GM18517 (cell line): ENCODE data around the gene TMPRSS13.

Source experiments
- ATAC-seq: cut with Tn5 transposase; IDR thresholded peaks from one replicate; pipeline ENCODE4 v1.9.1; 2021; ENCODE audit warnings: mild to moderate bottlenecking, moderate library complexity; ENCODE audit not compliant: unreplicated experiment

Gene TMPRSS13

GRCh38 chr11:117914398-117914761 lies 14.8 kb downstream of the TMPRSS13 start:
- ATAC-seq: no peak

DNA sequence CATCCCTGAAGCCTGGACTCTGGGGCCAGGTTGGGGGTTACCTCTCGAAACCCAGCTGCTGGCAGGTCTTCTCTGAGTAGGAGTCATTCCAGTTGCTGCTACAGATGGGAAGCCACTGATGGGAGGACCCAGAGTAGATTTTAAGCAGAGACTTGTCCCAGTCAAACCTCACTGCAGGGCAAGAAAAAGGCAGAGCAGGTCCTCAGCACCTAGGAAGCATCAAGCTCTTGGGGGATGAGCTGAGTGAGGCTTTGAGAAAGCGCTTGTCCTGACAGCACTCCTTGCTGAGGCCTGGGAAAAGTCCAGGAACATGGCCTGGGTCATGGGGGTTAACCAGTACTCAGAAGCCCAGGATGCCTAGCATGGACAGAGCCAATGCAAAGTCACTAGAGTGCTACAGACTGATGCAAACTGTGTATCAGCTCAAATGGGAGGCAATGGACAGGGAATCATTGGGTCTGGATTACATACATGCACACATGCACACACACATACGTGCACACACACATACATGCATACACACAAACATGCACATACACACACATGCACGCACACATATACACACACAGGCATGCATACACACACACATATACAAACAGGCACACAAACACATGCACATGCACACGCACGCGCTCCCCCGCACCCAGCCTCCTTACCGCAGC lies 15.3 kb downstream of the TMPRSS13 start:
- no peak for ATAC-seq

DNA sequence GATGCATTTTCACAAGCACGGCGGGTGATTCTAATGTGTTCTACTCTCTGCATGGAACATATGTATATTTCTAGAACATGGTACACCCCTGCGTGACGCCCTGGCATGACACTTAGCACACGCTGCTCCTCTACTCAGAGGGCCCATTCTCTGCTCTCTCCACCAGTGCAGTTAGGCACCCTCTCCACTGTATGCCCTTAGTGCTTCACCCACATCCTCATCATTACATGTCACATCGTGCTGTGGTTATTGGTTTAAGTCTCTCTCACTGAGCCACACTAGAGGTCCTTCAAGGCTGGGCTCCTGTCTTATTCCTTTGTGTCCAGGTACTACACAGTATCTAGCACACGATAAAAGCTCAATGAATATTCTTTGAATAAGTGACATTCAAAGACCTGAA lies 16.7 kb downstream of the TMPRSS13 start:
- no peak for ATAC-seq

DNA sequence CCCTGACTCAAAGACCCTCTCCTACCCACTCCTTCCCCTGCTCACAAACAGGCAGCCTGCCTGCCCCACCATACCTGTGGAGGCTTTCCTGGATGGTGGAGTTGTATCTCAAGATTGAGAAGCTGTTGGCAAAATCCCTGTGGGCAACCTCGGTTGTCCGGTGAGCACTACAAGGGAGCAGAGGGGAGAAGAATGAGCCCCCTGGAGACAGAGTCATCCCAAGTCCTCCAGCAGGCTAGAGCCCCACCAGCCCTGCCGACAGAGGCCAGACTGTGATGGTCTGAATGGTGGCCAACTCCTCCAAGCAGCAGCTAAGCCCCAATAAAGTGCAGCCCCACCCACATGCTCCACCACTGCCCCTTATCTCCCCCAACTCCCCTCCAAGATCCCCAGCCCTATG lies 17.5 kb downstream of the TMPRSS13 start:
- ATAC-seq: no peak

DNA sequence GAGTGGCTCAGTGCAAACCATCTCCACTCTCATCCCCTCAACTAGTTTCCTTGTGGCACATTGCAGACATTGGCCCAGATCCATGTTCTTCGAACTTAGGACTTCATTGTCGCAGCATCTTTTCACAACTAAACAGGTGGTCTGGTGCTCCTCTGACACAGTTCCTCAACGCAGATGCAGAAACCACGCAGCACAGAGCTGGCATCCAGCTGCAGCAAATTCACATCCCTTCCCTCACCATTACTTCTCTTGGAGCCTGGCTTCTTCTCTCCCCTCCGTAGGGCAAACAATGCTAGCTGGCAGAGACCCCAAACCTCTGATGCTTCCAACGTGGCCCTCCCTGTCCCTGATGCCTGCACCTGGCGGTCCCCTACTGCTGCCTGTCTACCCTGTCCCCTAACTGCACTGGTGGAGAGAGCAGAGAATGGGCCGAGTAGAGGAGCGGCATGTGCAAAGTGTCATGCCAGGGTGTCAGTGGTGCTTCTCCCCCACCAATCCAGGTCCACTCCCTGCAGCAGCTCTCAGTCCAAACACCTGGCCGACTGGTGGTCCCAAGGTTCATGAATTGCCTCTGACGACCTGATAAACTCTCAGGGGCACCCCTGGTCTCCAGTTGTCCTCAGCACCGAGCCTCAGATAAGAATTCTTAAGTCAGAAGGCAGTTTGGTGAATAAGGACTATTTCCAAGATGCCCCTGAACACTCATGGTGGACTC lies 18.1 kb downstream of the TMPRSS13 start:
- no peak for ATAC-seq

GRCh38 chr11:117910525-117910924 lies 18.7 kb downstream of the TMPRSS13 start:
- no peak for ATAC-seq

GRCh38 chr11:117909611-117910382 lies 19.4 kb downstream of the TMPRSS13 start:
- ATAC-seq: no peak

GRCh38 chr11:117908959-117909610 lies 20.1 kb downstream of the TMPRSS13 start:
- no peak for ATAC-seq

GRCh38 chr11:117908109-117908895 lies 20.9 kb downstream of the TMPRSS13 start:
- no peak for ATAC-seq

- ATAC-seq: peak; percentile 55
These were observed 21.7 kb downstream of the TMPRSS13 start for GRCh38 chr11:117907276-117908108.

DNA sequence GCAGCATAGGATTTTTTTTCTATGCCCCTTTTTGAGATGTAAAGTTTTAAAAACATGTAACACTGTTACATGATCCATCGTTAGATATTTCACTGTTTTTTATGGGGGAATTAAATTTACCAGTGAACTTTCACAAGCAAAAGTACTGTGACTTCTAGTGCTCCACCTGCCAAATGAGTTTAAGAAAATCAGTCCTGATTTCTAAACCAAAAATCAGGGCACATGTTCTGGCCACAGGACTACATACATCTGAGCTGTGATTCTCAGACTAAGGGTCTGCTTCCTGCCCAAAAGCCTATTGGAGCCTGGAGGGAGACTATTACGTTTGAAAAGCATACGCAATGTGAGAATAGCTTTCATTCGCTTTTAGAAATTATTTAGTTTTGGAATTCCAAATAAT lies 22.5 kb downstream of the TMPRSS13 start:
- ATAC-seq: no peak

GRCh38 chr11:117906126-117906525 lies 23.1 kb downstream of the TMPRSS13 start:
- ATAC-seq: no peak

DNA sequence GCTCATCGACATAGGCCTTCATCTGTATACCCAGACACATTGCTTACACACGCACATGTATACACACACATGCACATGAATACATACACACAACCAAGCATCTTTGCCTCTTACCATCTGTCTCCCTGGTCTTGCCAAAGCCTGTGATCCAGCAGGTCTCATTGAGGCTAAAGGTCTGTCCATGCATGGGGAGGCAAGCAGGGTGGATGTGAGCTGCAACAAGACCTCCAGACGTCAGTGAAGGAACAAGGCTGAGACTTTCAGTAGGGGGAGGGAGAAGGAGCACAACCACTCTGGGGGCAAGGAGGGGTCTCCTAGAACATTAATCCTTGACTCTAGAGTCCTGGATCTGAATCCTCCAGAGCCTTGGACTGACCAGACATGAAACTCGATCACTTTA lies 23.7 kb downstream of the TMPRSS13 start:
- ATAC-seq: no peak

DNA sequence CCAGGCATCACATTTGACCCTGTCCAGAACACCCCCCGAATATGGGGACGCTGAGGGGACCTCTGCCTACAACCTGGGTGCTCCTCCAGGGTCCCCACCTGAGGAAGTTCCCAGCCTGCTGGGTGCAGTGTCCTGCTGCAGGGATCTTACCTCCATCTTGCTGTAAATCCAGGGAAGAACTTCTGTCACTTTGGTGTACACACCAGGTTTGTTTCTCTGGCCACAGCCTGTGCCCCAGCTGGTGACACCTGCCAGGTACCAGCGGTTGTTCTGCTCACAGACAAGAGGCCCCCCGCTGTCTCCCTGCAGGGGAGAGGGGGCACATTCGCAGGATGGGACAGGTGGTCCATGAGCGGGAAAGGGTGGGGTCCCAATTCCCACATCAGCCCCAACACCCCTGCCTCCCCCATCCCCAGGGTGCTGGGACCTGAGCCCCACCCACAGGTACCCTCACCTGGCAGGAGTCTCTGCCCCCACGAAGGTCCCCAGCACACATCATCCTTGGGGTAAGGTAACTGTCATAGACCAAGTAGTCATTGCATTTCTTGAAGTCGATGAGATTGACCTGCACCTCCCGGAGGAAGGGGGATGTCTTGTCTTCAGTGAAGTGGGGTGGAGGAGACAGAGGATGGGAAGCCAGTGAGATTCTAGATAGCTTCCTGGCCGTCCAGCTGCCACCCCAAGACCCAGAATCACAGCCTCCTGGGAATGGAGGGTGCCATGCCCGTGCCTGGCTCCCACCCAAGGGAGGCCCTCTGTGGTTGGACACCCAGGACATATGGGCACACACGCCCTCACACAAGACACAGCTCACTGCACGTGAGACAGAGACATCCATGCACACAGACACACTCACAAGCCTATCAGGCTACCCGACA lies 25.5 kb downstream of the TMPRSS13 start:
- ATAC-seq: no peak

GRCh38 chr11:117902001-117902845 lies 27.0 kb downstream of the TMPRSS13 start:
- no peak for ATAC-seq

GRCh38 chr11:117901601-117902000 lies 27.6 kb downstream of the TMPRSS13 start:
- ATAC-seq: no peak

DNA sequence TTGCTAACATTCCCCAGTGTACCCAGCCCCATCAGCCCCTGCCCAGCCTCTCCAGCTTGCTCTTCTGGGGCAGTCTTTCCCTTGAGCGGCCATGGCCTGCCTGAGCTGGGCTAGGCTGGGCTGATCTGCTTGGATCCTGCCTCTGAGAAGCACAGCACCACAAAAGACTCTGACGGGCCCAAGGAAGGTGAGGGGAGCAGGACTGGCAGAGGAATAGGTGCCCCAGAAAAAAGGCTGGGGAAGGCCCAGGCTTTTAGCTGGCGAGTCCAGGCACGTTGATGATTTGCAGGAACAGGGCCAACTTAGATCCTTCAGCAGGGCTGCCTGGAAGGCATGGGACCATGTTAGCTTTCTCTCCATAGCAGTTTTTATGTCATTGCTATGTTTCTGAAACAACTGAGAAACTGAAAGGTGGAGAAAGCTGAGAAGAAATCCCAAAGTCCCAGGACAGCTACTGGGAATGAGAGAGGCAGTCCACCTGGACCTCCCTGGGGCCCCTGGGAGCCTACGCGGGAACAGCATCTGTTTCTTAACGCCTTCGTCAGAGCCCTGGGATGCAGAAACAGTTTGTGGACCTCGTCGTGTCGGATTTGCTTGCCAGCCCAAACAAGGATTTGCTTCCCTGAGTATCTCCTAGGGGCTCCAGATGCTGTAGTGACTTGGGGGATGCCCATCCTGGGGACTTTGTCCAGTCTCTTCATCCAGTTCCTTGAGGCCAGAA lies 28.3 kb downstream of the TMPRSS13 start:
- no peak for ATAC-seq
